ENCODE data around the gene EED.

- TF ChIP-seq POLR2A (IDR thresholded peaks at IDR 0.05) = no peak
- TF ChIP-seq CTCF (IDR thresholded peaks at IDR 0.05) = no peak
- no peak for TF ChIP-seq POLR2AphosphoS5 (IDR thresholded peaks at IDR 0.05)
- no peak for TF ChIP-seq EP300 (IDR thresholded peaks at IDR 0.05)
Observed at GRCh38 chr11:86278226-86278625, 33.7 kb downstream of the EED start.
